ENCODE results near the gene SARDH. TPM values are rescaled to one million over a fixed set of nuclear protein-coding genes. Genes with fewer than 3 reads are reported as not detected.
A peak's percentile ranks its signal among the peaks of the same experiment; 100 is the strongest.

Gene SARDH
- polyA plus RNA-seq, 1 donor = 4.5 TPM

- DNase-seq = no peak
- no peak overlapping the region for H3K27ac ChIP-seq (ENCODE audit: low read length)
- H3K4me3 ChIP-seq (ENCODE audit: low read length) = no peak overlapping the region
- peaks cover 2% of the 10 kb centered on the region for H3K27me3 ChIP-seq (ENCODE audit: control insufficient read depth, insufficient read depth, low read length)
- WGBS (ENCODE audit: insufficient coverage, low lambda C conversion rate) = no CpG with 5 or more reads among the region's 34 CpGs
- H3K4me1 ChIP-seq (ENCODE audit: control insufficient read depth, insufficient read depth, low read length) = no peaks in the 10 kb centered on the region
- no peaks in the 10 kb centered on the region for H3K36me3 ChIP-seq (ENCODE audit: control insufficient read depth, insufficient read depth, low read length)
- no peaks in the 10 kb centered on the region for H3K9me3 ChIP-seq (ENCODE audit: control insufficient read depth, low read depth, low read length)
Observed at GRCh38 chr9:133687856-133688761, 50.0 kb downstream of the SARDH start.

GRCh38 chr9:133686642-133687575 is 51.2 kb downstream of the SARDH start:
- Histone ChIP-seq H3K27me3 (ENCODE audit: control insufficient read depth, insufficient read depth, low read length) (peaks cover 2% of the 10 kb centered on the region), H3K36me3 (ENCODE audit: control insufficient read depth, insufficient read depth, low read length) (no peaks in the 10 kb centered on the region), H3K4me1 (ENCODE audit: control insufficient read depth, insufficient read depth, low read length) (no peaks in the 10 kb centered on the region), H3K9me3 (ENCODE audit: control insufficient read depth, low read depth, low read length) (no peaks in the 10 kb centered on the region), H3K4me3 (ENCODE audit: low read length) (no peak overlapping the region), H3K27ac (ENCODE audit: low read length) (no peak overlapping the region)
- WGBS (ENCODE audit: insufficient coverage, low lambda C conversion rate) = 80% methylated on average over 1 of the region's 24 CpGs
- no peak for DNase-seq

DNA sequence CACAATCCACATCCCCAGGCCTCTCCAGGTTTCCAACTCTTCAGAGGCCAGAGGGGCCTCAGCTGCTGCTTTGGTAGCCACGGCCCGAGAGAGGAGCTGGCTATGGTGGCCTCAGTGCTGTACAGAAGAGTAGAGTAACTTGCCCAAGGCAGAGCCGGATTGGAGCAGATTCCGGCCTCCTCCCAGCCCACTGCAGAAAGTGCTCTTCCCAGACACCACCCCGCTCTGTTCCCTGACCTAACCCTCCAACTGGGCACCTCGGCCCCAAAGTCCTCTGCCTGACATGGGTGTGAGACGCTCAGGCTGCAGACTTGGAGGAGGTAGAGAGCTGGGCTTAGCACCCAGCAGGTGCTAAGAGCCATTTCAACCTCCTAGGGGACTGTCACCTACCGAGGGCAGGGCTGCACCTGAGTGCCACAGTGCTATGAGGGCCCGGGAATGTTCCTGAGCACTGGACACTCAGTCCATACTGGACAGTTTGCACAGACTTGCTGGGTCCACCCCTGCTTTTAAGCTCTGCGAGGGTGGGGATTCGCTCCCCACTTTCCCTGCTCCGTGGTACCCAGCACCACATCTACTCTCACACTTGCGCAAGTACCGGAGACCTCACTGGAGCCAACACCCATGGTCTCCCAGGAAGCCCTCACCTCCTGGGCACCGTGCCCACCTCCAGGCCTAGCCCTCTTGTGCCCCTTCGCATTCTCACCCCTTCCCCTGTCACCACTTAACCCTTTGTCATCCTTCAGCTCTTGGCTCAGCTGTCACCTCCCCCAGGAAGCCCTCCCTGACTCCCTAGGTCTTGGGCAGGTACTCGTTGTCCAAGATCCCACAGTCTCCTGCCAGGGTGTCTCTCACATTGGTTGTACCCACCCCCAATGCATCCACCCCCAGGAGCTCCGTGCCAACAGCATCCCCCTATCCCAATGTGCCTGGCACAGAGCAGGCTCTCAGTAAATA is 52.2 kb downstream of the SARDH start:
- WGBS (ENCODE audit: insufficient coverage, low lambda C conversion rate) = no CpG with 5 or more reads among the region's 18 CpGs
- DNase-seq = no peak
- no peak overlapping the region for H3K4me3 ChIP-seq (ENCODE audit: low read length)
- no peak overlapping the region for H3K27ac ChIP-seq (ENCODE audit: low read length)
- H3K36me3 ChIP-seq (ENCODE audit: control insufficient read depth, insufficient read depth, low read length) = no peaks in the 10 kb centered on the region
- H3K4me1 ChIP-seq (ENCODE audit: control insufficient read depth, insufficient read depth, low read length) = no peaks in the 10 kb centered on the region
- H3K9me3 ChIP-seq (ENCODE audit: control insufficient read depth, low read depth, low read length) = no peaks in the 10 kb centered on the region
- H3K27me3 ChIP-seq (ENCODE audit: control insufficient read depth, insufficient read depth, low read length) = peaks cover 2% of the 10 kb centered on the region

GRCh38 chr9:133684936-133685361 is 53.2 kb downstream of the SARDH start:
- Histone ChIP-seq H3K4me3 (ENCODE audit: low read length) (no peak overlapping the region), H3K27me3 (ENCODE audit: control insufficient read depth, insufficient read depth, low read length) (peaks cover 2% of the 10 kb centered on the region), H3K36me3 (ENCODE audit: control insufficient read depth, insufficient read depth, low read length) (no peaks in the 10 kb centered on the region), H3K27ac (ENCODE audit: low read length) (no peak overlapping the region), H3K4me1 (ENCODE audit: control insufficient read depth, insufficient read depth, low read length) (no peaks in the 10 kb centered on the region), H3K9me3 (ENCODE audit: control insufficient read depth, low read depth, low read length) (no peaks in the 10 kb centered on the region)
- no peak for DNase-seq
- WGBS (ENCODE audit: insufficient coverage, low lambda C conversion rate) = no CpG with 5 or more reads among the region's 17 CpGs

GRCh38 chr9:133684121-133684935 is 53.8 kb downstream of the SARDH start:
- Histone ChIP-seq H3K27ac (ENCODE audit: low read length) (peak overlapping the region; percentile 36), H3K4me3 (ENCODE audit: low read length) (no peak overlapping the region), H3K9me3 (ENCODE audit: control insufficient read depth, low read depth, low read length) (no peaks in the 10 kb centered on the region), H3K4me1 (ENCODE audit: control insufficient read depth, insufficient read depth, low read length) (no peaks in the 10 kb centered on the region), H3K27me3 (ENCODE audit: control insufficient read depth, insufficient read depth, low read length) (peaks cover 2% of the 10 kb centered on the region), H3K36me3 (ENCODE audit: control insufficient read depth, insufficient read depth, low read length) (no peaks in the 10 kb centered on the region)
- no CpG with 5 or more reads among the region's 26 CpGs for WGBS (ENCODE audit: insufficient coverage, low lambda C conversion rate)
- DNase-seq = no peak

DNA sequence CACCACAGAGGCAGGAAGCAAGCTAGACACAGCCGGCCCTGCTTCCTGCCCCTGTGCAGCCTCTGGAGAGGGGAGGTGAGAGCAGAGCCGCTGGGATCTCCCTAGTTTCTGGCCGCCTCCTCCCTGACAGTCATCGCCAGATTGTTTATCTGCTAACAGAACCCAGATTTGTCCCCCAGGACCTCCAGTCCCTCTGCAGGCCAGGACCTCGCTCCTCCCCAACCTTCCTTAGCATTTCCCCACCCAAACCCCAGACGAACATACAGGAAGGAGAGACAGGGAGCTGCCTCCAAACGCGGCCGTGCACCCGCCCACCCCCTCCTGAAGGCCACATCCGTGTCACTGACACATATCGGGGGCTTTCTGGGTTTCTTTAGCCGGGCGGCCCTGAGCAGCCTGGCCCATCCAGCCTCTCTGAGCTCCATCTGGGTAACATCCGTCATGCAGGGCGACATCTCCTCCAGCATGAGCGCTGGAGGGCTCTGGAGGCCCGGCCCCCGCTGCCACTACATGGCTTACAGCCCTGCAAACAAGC is 54.5 kb downstream of the SARDH start:
- WGBS (ENCODE audit: insufficient coverage, low lambda C conversion rate) = 70% methylated on average over 2 of the region's 19 CpGs

DNA sequence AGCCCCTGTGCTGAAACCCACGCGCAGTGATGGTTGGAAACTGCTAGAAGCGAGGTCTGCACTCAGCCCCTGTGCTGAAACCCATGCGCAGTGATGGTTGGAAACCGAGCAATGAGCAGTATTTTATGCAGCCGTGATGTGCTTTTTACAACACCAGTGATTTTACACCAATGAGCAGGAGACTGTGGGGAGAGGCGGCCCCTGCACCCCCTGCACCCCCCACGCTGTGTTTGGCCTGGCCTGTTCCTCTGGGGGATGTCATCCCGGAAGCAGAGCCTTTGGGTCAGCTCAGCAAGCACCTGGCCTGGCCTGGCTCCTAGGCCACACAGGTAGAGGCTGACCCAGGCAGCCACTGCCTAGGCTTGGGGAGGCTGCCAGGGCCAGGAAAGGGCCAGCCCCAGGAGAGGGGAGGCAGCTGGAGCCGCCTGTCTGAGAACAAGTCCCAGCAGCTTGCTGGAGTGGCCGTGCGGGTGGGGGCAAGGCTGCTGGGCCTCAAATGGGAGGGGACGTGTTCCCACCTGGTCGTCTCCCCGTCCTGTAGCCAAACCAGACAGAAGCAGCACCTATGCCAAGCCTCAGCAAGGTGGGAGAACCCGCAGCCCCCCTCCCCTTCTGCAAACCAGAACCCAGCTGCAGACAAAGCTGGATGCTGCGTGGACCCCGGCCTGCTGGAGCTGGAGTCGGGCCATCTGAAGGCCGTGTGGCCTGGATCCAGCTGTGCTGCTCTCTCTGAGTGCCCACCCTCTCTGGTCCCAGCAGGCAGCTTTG is 55.1 kb downstream of the SARDH start:
- no peaks in the 10 kb centered on the region for H3K9me3 ChIP-seq (ENCODE audit: control insufficient read depth, low read depth, low read length)
- no CpG with 5 or more reads among the region's 20 CpGs for WGBS (ENCODE audit: insufficient coverage, low lambda C conversion rate)
- H3K4me3 ChIP-seq (ENCODE audit: low read length) = no peak overlapping the region
- no peaks in the 10 kb centered on the region for H3K36me3 ChIP-seq (ENCODE audit: control insufficient read depth, insufficient read depth, low read length)
- H3K27ac ChIP-seq (ENCODE audit: low read length) = peak overlapping the region; percentile 36
- DNase-seq = no peak
- H3K27me3 ChIP-seq (ENCODE audit: control insufficient read depth, insufficient read depth, low read length) = no peaks in the 10 kb centered on the region
- H3K4me1 ChIP-seq (ENCODE audit: control insufficient read depth, insufficient read depth, low read length) = no peaks in the 10 kb centered on the region

More for the DNA sequence above, 54.5 kb downstream of the SARDH start:
- peaks cover 2% of the 10 kb centered on the region for H3K27me3 ChIP-seq (ENCODE audit: control insufficient read depth, insufficient read depth, low read length)
- DNase-seq = peak in 1 of 2 donors; percentile 42
- H3K9me3 ChIP-seq (ENCODE audit: control insufficient read depth, low read depth, low read length) = no peaks in the 10 kb centered on the region
- H3K36me3 ChIP-seq (ENCODE audit: control insufficient read depth, insufficient read depth, low read length) = no peaks in the 10 kb centered on the region
- H3K4me1 ChIP-seq (ENCODE audit: control insufficient read depth, insufficient read depth, low read length) = no peaks in the 10 kb centered on the region
- no peak overlapping the region for H3K4me3 ChIP-seq (ENCODE audit: low read length)
- H3K27ac ChIP-seq (ENCODE audit: low read length) = peak overlapping the region; percentile 36

DNA sequence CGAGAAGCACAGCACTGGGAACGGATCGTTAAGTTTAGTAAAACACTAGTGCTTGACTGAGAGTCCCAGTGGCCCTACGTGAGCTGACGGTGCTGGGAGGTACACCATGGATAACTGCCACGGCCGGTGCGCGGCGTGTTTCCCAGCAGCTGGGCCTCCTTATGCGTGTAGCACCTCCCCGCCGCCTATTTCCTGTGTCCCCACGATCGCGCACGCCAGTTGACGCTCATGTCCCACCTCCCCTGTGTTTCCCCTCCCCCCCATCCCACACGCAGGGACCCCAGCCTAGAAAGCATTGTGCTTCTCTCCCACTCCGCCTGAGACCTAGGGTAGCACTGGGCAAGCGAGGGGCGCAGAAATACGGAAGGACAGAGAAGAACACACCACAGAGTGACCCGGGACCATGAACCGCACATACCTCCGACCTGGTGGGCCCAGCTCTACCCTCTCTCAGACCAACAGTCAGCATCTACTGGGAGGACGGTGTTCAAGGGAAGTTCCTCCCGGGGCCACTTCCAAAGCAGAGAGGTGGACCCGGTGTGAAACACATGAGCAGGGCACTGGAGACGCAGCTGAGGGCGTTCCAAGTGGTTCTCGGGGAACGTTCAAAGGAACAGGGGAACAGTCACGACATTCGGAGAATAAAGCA is 56.4 kb downstream of the SARDH start:
- H3K27ac ChIP-seq (ENCODE audit: low read length) = no peak overlapping the region
- no CpG with 5 or more reads among the region's 35 CpGs for whole genome bisulfite sequencing (ENCODE audit: insufficient coverage, low lambda C conversion rate)

More for the DNA sequence above, 56.4 kb downstream of the SARDH start:
- no peaks in the 10 kb centered on the region for H3K4me1 ChIP-seq (ENCODE audit: control insufficient read depth, insufficient read depth, low read length)
- H3K4me3 ChIP-seq (ENCODE audit: low read length) = no peak overlapping the region
- H3K27me3 ChIP-seq (ENCODE audit: control insufficient read depth, insufficient read depth, low read length) = no peaks in the 10 kb centered on the region
- no peak for DNase-seq
- no peaks in the 10 kb centered on the region for H3K9me3 ChIP-seq (ENCODE audit: control insufficient read depth, low read depth, low read length)
- H3K36me3 ChIP-seq (ENCODE audit: control insufficient read depth, insufficient read depth, low read length) = no peaks in the 10 kb centered on the region
